MM.1S (cell line): ENCODE measurements around the gene PBX4.

ENCODE experiments used
- CTCF ChIP-seq: fragments of 300-600 bp; sonication (generic); IDR thresholded peaks from 2 replicates; pipeline ENCODE4 v1.5.1; 2016; ENCODE audit warnings: antibody characterized with exemption, low read length, mixed read lengths
- EZH2 ChIP-seq: fragments of 300-600 bp; sonication (generic); optimal IDR thresholded peaks from 2 replicates; pipeline ENCODE3; 2017; ENCODE audit warnings: low read depth, mild to moderate bottlenecking, antibody characterized with exemption, low read length, mixed read lengths

GRCh38 chr19:19657397-19657783 lies 38.9 kb upstream of the PBX4 start:
- TF ChIP-seq EZH2 (no peak), CTCF (no peak)
